Peyer's patch (tissue), 4 donors: ENCODE data around the gene KIAA1210. TPM values are rescaled to one million over a fixed set of nuclear protein-coding genes. Genes with fewer than 3 reads are reported as not detected.

ENCODE experiments used
- DNase-seq, 3 donors: peaks; one replicate each; pipeline ENCODE4 v3.0.0-alpha.2; 2017 to 2019
- H3K27ac ChIP-seq, 4 donors: fragments of 200-600 bp; sonication (generic); one replicate each; pipeline ENCODE4 v1.5.1; 2016 to 2019
- H3K27me3 ChIP-seq, 2 donors: fragments of 200-600 bp; sonication (generic); one replicate each; pipeline ENCODE4 v1.5.1; 2019
- H3K36me3 ChIP-seq, 3 donors: fragments of 200-600 bp; sonication (generic); one replicate each; pipeline ENCODE4 v1.5.1; 2016 to 2019
- H3K4me1 ChIP-seq, 4 donors: fragments of 200-600 bp; sonication (generic); one replicate each; pipeline ENCODE4 v1.5.1; 2016 to 2019
- H3K4me3 ChIP-seq, 4 donors: fragments of 200-600 bp; sonication (generic); 1 replicate in 3 of 4; 2 replicates in 1 of 4; pipeline ENCODE4 v1.5.1; 2016 to 2019; ENCODE audit warnings: mild to moderate bottlenecking in 1 of 4
- H3K9me3 ChIP-seq, 4 donors: fragments of 200-600 bp; sonication (generic); one replicate each; pipeline ENCODE4 v1.5.1; 2016 to 2019; ENCODE audit warnings: mild to moderate bottlenecking in 1 of 4
- POLR2A ChIP-seq, 2 donors: fragments of 450-650 bp; IDR thresholded peaks; one replicate each; pipeline ENCODE4 v1.5.1; 2017; ENCODE audit warnings: antibody characterized with exemption in 2 of 2, mild to moderate bottlenecking in 2 of 2, moderate library complexity in 2 of 2
- total RNA-seq, 4 donors: library from RNA; depleted of rRNA; stranded (reverse); fragments of >200 nt; gene quantifications; one replicate each; pipeline ENCODE4 v1.1.0, GENCODE V29; 2016
- TF ChIP-seq, protein P1 (sequence below), 6 experiments: fragments of 450-650 bp in 4 of 6; fragments of 200-600 bp in 2 of 6; sonication (generic) in 1 of 6; IDR thresholded peaks; one replicate each; pipeline ENCODE4 v1.5.1; 2017 to 2019; ENCODE audit warnings: antibody characterized with exemption in 6 of 6, mild to moderate bottlenecking in 3 of 6, moderate library complexity in 1 of 6

The KIAA1210 gene
- not detected for total RNA-seq

DNA sequence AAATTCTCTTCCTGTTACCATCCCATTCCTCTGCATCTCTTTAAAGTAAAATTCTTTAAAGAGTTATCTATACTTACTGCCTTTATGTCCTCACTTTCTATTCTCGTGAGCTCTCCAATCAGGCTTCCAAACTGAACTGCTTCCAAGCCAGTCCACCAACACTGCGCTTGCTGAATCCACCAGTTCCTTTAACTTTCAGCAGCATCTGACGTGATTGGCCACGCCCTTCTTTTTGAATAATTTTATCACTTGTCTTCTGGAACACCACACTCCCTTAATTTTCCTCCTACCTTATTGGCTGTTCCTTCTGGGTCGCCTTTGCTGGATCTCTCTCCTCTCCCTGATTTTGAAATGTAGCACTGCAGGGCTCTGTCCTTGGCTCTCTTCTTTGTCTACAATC, at the start of gene KIAA1210:
Gene KIAA1210 (minus strand): TSS at position 163 of the 400 bp plus-strand sequence. CDS start 4,170 bp downstream, outside the sequence.
- no peak within 1 kb of the TSS for H3K27ac ChIP-seq
- no peak within 1 kb of the TSS for H3K4me3 ChIP-seq
- no peaks in the 10 kb centered on the region for H3K27me3 ChIP-seq
- DNase-seq, result no peak
- TF ChIP-seq, protein P1, sequence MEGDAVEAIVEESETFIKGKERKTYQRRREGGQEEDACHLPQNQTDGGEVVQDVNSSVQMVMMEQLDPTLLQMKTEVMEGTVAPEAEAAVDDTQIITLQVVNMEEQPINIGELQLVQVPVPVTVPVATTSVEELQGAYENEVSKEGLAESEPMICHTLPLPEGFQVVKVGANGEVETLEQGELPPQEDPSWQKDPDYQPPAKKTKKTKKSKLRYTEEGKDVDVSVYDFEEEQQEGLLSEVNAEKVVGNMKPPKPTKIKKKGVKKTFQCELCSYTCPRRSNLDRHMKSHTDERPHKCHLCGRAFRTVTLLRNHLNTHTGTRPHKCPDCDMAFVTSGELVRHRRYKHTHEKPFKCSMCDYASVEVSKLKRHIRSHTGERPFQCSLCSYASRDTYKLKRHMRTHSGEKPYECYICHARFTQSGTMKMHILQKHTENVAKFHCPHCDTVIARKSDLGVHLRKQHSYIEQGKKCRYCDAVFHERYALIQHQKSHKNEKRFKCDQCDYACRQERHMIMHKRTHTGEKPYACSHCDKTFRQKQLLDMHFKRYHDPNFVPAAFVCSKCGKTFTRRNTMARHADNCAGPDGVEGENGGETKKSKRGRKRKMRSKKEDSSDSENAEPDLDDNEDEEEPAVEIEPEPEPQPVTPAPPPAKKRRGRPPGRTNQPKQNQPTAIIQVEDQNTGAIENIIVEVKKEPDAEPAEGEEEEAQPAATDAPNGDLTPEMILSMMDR (IDR thresholded peaks at IDR 0.05), result no peak
- TF ChIP-seq POLR2A (IDR thresholded peaks at IDR 0.05), result no peak
- no peaks in the 10 kb centered on the region for H3K36me3 ChIP-seq
- H3K9me3 ChIP-seq, result no peaks in the 10 kb centered on the region
- H3K4me1 ChIP-seq, result no peaks in the 10 kb centered on the region

DNA sequence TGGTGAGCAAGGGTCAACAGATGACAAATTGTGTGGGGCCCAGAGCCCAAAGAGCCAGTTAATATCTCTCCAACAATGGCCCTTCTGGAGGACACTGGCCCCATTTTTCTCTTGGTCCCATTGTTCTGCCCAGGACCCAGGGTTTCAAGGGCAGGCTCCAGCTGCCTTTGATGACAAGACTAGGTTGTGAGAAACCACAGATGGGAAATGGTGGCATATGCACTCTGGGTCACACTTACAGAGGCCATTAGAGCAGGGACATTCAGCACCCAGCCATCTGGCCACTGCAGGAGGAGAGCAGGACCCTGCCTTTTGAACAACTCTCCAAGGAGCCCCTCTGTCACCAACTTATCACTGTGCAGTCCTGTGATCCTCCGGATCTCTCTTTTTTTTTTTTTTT, 49.7 kb upstream of the KIAA1210 start:
- TF ChIP-seq, protein P1 (IDR thresholded peaks at IDR 0.05), result no peak
- no peak for TF ChIP-seq POLR2A (IDR thresholded peaks at IDR 0.05)
- Histone ChIP-seq H3K9me3 (no peaks in the 10 kb centered on the region), H3K27ac (no peak overlapping the region), H3K4me3 (no peak overlapping the region), H3K27me3 (no peaks in the 10 kb centered on the region), H3K4me1 (no peaks in the 10 kb centered on the region), H3K36me3 (no peaks in the 10 kb centered on the region)
- no peak for DNase-seq

DNA sequence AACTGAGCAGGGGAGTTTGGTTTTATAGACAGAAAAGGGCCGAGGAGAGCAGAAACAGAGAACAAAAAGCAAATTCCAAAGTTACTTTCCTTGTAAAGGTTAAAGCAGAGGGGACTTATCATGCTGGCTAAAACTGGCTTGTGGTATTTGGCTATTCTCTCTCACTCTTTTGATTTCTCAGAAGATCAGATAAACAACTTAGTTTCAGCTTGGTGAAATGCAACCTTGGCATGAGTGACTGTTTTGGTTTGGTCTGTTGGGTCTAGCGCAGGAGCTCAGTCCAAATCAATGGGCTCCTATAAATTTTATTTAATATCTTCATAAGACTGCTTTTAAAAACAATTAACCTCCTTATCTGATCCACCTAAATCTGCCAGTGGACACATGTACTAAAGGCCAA, 47.3 kb upstream of the KIAA1210 start:
- Histone ChIP-seq H3K4me1 (no peaks in the 10 kb centered on the region), H3K27ac (no peak overlapping the region), H3K36me3 (no peaks in the 10 kb centered on the region), H3K9me3 (no peaks in the 10 kb centered on the region), H3K4me3 (no peak overlapping the region), H3K27me3 (no peaks in the 10 kb centered on the region)
- no peak for DNase-seq
- TF ChIP-seq, protein P1 (IDR thresholded peaks at IDR 0.05), result no peak
- TF ChIP-seq POLR2A (IDR thresholded peaks at IDR 0.05), result no peak

DNA sequence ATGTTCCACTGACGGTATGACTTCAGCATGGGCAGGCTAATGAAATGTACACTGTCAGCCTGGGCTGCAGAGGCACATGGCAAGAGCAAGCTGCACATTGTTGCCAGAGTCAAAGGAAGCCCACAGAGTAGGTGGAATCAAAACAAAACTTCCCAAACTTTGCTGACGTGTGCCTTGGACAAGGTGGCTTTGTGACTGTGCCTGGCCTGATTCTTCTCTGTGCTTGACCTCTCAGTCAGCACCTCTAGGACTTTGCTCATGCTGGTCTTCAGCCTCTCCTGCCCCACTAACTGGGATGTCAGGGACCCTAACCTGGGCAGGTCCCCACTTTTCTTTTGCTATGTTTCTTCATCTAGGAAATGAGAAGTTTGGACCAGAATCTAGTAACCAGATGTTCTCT, 40.5 kb upstream of the KIAA1210 start:
- Histone ChIP-seq H3K27ac (no peak overlapping the region), H3K27me3 (no peaks in the 10 kb centered on the region), H3K4me3 (no peak overlapping the region), H3K36me3 (no peaks in the 10 kb centered on the region), H3K9me3 (no peaks in the 10 kb centered on the region), H3K4me1 (no peaks in the 10 kb centered on the region)
- TF ChIP-seq, protein P1 (IDR thresholded peaks at IDR 0.05), result no peak
- no peak for TF ChIP-seq POLR2A (IDR thresholded peaks at IDR 0.05)
- DNase-seq, result no peak

DNA sequence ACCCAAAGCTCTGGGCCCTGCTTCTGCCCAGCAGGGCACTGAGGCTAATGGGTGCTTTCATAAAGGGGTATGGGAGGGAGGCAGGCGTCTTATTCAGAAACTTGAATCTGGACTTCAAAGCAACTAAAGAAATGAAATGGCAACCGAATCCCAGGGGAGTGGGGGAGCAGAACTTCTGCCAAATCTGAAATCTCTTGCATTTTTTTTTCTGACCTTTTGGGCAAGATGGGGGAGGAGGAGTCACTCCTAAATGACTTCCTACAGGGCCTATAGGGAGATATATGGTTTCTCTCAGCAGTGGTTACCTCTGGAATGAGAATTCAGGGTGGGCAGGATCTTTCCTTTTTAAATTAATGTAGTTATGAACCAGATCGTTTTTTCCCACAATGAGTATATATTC, 30.6 kb upstream of the KIAA1210 start:
- Histone ChIP-seq H3K9me3 (no peaks in the 10 kb centered on the region), H3K36me3 (no peaks in the 10 kb centered on the region), H3K4me1 (no peaks in the 10 kb centered on the region), H3K4me3 (no peak overlapping the region), H3K27me3 (no peaks in the 10 kb centered on the region), H3K27ac (no peak overlapping the region)
- TF ChIP-seq, protein P1 (IDR thresholded peaks at IDR 0.05), result no peak
- TF ChIP-seq POLR2A (IDR thresholded peaks at IDR 0.05), result no peak
- DNase-seq, result no peak

DNA sequence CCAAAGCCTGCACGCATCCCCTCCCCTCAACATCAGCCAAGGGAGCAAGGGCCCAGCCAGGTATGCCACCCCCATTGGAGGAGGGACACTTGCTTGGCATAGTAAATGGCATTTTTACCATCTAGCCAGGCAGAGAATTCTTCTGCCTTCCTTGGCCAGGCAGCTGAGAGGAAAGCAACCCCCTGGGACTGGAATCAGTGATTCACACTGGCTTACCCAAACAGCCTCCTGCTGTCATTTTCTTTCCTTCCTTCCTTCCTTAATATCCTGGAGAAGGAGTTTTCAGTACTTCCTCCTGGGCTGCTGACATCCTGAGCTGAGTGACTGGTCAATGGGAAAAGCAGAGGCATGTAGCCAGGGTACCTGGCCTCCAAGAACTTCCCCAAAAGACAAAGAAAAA, 28.6 kb upstream of the KIAA1210 start:
- Histone ChIP-seq H3K27ac (no peak overlapping the region), H3K9me3 (no peaks in the 10 kb centered on the region), H3K4me3 (no peak overlapping the region), H3K36me3 (no peaks in the 10 kb centered on the region), H3K4me1 (no peaks in the 10 kb centered on the region), H3K27me3 (no peaks in the 10 kb centered on the region)
- no peak for DNase-seq
- TF ChIP-seq POLR2A (IDR thresholded peaks at IDR 0.05), result no peak
- TF ChIP-seq, protein P1 (IDR thresholded peaks at IDR 0.05), result no peak
